NB4 (cell line): ENCODE measurements around the gene CDC14B.

Experiments
- DNase-seq: peaks from one replicate; pipeline ENCODE4 v3.0.0; 2010; ENCODE audit warnings: low read depth
- H3K4me3 ChIP-seq: one replicate; pipeline ENCODE4 v1.5.1; 2011; ENCODE audit warnings: mild to moderate bottlenecking, low read depth, low read length, moderate library complexity
- MYC ChIP-seq: IDR thresholded peaks from 2 replicates; pipeline ENCODE4 v1.6.1; 2011; ENCODE audit warnings: low read depth, low read length
- POLR2A ChIP-seq: IDR thresholded peaks from 2 replicates; pipeline ENCODE4 v1.6.1; 2011; ENCODE audit warnings: mild to moderate bottlenecking; ENCODE audit not compliant: insufficient read length; ENCODE audit errors: extremely low read depth
- TF ChIP-seq, protein P1 (sequence below): IDR thresholded peaks from 2 replicates; pipeline ENCODE4 v1.6.1; 2011; ENCODE audit warnings: low read depth, low read length
- TF ChIP-seq, protein P2 (sequence below): IDR thresholded peaks from one replicate; pipeline ENCODE4 v1.5.1; 2012; ENCODE audit warnings: low read depth, low read length

CDC14B gene

GRCh38 chr9:96464426-96464825 is 155.2 kb downstream of the CDC14B start:
- no peak overlapping the region for H3K4me3 ChIP-seq
- TF ChIP-seq MYC (no peak), POLR2A (no peak)
- TF ChIP-seq, protein P1, sequence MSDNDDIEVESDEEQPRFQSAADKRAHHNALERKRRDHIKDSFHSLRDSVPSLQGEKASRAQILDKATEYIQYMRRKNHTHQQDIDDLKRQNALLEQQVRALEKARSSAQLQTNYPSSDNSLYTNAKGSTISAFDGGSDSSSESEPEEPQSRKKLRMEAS = no peak
- TF ChIP-seq, protein P2, sequence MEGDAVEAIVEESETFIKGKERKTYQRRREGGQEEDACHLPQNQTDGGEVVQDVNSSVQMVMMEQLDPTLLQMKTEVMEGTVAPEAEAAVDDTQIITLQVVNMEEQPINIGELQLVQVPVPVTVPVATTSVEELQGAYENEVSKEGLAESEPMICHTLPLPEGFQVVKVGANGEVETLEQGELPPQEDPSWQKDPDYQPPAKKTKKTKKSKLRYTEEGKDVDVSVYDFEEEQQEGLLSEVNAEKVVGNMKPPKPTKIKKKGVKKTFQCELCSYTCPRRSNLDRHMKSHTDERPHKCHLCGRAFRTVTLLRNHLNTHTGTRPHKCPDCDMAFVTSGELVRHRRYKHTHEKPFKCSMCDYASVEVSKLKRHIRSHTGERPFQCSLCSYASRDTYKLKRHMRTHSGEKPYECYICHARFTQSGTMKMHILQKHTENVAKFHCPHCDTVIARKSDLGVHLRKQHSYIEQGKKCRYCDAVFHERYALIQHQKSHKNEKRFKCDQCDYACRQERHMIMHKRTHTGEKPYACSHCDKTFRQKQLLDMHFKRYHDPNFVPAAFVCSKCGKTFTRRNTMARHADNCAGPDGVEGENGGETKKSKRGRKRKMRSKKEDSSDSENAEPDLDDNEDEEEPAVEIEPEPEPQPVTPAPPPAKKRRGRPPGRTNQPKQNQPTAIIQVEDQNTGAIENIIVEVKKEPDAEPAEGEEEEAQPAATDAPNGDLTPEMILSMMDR = no peak
- no peak for DNase-seq

- DNase-seq = no peak
- TF ChIP-seq, protein P1 = no peak
- TF ChIP-seq POLR2A (no peak), MYC (no peak)
- TF ChIP-seq, protein P2 = no peak
- H3K4me3 ChIP-seq = no peak overlapping the region
Observed at GRCh38 chr9:96462541-96462940, 157.1 kb downstream of the CDC14B start.

DNA sequence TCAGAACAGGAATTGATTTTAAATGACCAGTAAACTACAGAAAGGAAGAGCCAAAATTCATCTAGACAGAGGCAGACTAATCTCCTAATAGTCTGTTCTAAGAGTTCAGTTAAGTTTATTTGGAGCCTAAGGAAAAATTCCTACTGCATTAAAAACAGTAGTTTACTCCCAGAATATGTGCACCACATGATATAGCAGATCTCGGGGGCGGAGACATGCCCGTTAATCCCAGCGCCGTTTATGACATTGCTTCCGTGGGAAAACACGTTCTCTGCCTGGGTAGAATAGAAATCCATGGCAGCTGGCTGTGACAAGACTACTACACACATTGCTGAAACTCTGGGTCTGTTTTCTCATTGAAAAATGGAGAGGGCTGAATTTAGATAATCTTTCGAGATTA is 158.3 kb downstream of the CDC14B start:
- no peak for DNase-seq
- no peak for TF ChIP-seq POLR2A
- TF ChIP-seq, protein P1 = no peak
- TF ChIP-seq, protein P2 = no peak
- TF ChIP-seq MYC = no peak
- H3K4me3 ChIP-seq = no peak overlapping the region

- DNase-seq = no peak
- no peak overlapping the region for H3K4me3 ChIP-seq
- TF ChIP-seq, protein P1 = no peak
Observed at GRCh38 chr9:96460882-96461281, 158.8 kb downstream of the CDC14B start.

- no peak overlapping the region for H3K4me3 ChIP-seq
- TF ChIP-seq, protein P1 = no peak
- no peak for TF ChIP-seq POLR2A
- DNase-seq = no peak
Observed at GRCh38 chr9:96460470-96460869, 159.2 kb downstream of the CDC14B start.

DNA sequence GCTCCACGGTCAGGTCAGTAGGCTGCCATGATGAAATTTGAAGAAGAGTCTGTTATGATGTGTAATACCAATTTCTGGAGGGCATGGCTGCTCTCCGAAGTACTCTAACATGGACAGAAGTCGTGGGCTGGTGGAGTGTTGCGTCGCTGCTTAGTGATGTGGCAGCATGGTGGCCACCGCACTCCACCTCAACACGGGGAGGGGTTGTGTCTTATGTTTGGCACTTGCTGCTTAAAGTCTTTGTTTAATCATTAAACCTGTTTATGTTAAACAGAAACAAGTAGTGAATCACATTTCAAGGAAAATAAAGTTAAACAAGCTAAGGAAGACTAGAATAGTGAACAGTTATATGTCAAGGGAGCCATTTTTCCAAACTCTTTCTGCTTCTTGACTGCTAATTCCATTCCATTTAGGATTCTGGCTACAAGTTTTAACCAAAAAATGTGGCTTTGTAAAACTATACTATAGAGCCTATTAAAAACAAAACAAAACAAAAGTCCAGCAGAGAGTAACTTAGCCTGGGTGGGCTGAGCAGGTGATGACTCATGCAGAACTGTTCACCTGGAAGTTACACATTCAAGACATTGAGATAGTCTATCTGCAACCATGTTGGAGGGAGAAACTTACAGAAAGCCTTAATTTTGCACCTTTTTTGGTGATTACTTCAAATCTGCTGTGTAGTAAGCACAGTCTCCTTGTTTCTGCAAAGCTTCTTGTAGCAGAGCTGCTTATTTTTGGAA is 160.2 kb downstream of the CDC14B start:
- no peak for DNase-seq

More for the DNA sequence above, 160.2 kb downstream of the CDC14B start:
- H3K4me3 ChIP-seq = no peak overlapping the region
- TF ChIP-seq MYC (no peak), POLR2A (no peak)
- TF ChIP-seq, protein P2 = no peak
- TF ChIP-seq, protein P1 = no peak
